Adipocyte (in vitro differentiated cells): ENCODE results near the gene PRKAG3.
"Not testable (repeated sequence)": the region's sequence is repeated elsewhere in the genome, so short reads cannot be mapped to it uniquely, and the experiment has no call there.

ENCODE experiments used
- DNase-seq: peaks from one replicate; pipeline ENCODE4 v3.0.0-alpha.2; 2015; ENCODE audit warnings: low read depth
- H3K27me3 ChIP-seq: replicated peaks from 2 replicates; pipeline ENCODE4 v1.7.0; 2013; ENCODE audit warnings: mild to moderate bottlenecking, low read length, moderate library complexity; ENCODE audit not compliant: control insufficient read depth, insufficient read depth
- H3K36me3 ChIP-seq: 2 replicates; pipeline ENCODE4 v1.7.0; 2013; ENCODE audit warnings: low read length, mild to moderate bottlenecking, moderate library complexity; ENCODE audit not compliant: control insufficient read depth, insufficient read depth, severe bottlenecking
- H3K4me1 ChIP-seq: 2 replicates; pipeline ENCODE4 v1.7.0; 2013; ENCODE audit warnings: mild to moderate bottlenecking, low read length, moderate library complexity; ENCODE audit not compliant: control insufficient read depth, insufficient read depth
- H3K4me3 ChIP-seq: 2 replicates; pipeline ENCODE4 v1.7.0; 2013; ENCODE audit warnings: mild to moderate bottlenecking, low read length, moderate library complexity
- H3K9ac ChIP-seq: 2 replicates; pipeline ENCODE4 v1.7.0; 2013; ENCODE audit warnings: mild to moderate bottlenecking, low read length, moderate library complexity
- H3K9me3 ChIP-seq: 2 replicates; pipeline ENCODE4 v1.7.0; 2013; ENCODE audit warnings: mild to moderate bottlenecking, low read length, moderate library complexity; ENCODE audit not compliant: control insufficient read depth

Gene PRKAG3

DNA sequence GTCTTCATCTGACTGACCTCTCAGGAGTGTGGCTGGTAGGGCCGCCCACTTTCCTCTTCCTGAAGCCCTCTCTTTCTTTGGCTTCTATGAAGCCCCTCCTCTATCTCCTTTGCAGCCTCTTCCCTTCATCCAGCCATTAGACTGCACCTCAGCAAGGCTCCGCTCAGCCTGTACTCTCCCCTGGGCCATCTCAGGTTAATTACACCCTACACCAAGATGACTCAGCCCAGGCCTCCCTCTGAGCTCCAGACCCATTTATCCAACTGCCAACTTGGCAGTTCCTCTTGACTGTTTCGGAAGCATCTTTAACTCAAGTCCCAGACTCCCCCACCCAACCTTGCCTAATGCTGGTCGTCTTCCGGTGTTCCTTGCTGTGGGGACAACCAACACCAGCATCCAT is 22.2 kb upstream of the PRKAG3 start:
- no peaks in the 10 kb centered on the region for H3K36me3 ChIP-seq

DNA sequence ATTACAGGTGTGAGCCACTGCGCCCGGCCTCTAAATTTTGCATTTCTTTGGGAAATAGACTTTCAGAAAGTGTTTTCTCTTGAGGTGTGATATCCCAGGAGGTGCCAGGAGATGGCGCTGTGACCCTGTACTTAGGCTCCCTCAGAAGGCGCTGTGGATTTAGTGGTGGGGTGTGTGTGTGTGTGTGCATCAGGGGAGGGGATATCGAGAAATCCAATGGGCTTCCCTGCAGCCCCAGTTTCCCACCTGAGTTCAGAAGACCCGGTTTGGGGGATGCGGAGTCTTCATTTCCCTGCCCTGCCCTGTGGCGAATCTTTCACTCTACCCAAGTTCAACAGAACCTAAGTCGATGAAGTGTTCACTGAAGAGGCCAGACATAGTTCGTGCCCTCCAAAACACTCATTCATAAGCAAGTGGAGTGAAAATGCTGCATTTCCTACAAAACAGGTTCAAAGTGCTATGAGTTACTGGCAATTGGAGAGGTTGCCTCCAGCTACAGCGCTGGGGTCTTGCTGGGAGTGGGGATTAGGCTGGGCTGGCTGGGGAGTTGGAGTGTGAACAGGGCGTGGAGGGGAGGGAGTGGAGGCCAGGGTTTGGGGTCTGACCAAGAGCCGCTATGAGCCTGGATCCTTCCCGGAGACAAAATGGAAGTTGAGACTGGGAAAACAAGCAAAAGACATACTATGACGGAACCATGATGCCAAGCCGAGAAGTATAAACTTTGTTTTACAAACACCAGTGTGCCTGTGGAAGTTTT is 21.5 kb upstream of the PRKAG3 start:
- H3K9me3 ChIP-seq, result no peaks in the 10 kb centered on the region
- peaks cover 43% of the 10 kb centered on the region for H3K27me3 ChIP-seq
- no peak overlapping the region for H3K4me3 ChIP-seq
- peak; percentile 74 for DNase-seq
- H3K36me3 ChIP-seq, result no peaks in the 10 kb centered on the region
- no peaks in the 10 kb centered on the region for H3K4me1 ChIP-seq
- no peak overlapping the region for H3K9ac ChIP-seq

More for the DNA sequence above, 22.2 kb upstream of the PRKAG3 start:
- Histone ChIP-seq H3K9ac (no peak overlapping the region), H3K9me3 (no peaks in the 10 kb centered on the region), H3K4me1 (no peaks in the 10 kb centered on the region), H3K27me3 (peaks cover 50% of the 10 kb centered on the region), H3K4me3 (no peak overlapping the region)
- DNase-seq, result peak; percentile 33

DNA sequence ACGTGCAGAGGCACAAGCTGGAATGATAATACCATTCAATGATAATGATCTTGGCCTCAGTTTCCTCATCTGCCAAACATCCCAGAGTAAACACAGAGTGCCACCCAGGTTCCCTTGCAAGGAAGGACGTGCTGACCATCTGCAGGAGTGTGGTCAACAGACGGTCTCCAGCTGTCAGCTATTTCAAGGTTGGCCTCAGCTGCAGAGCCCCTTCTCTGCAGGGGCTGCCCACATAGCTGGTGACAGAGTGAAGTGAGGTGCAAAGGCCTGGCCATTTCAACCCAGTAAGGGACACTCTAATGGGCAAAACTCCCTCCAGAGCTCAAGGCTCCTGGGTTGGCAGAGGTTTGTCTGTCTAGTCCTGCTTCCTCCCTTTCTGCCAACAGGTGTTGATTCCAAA is 19.7 kb upstream of the PRKAG3 start:
- H3K4me3 ChIP-seq, result no peak overlapping the region
- H3K27me3 ChIP-seq, result peaks cover 31% of the 10 kb centered on the region
- H3K9me3 ChIP-seq, result no peaks in the 10 kb centered on the region
- no peaks in the 10 kb centered on the region for H3K4me1 ChIP-seq
- DNase-seq, result no peak
- H3K36me3 ChIP-seq, result no peaks in the 10 kb centered on the region
- H3K9ac ChIP-seq, result no peak overlapping the region

DNA sequence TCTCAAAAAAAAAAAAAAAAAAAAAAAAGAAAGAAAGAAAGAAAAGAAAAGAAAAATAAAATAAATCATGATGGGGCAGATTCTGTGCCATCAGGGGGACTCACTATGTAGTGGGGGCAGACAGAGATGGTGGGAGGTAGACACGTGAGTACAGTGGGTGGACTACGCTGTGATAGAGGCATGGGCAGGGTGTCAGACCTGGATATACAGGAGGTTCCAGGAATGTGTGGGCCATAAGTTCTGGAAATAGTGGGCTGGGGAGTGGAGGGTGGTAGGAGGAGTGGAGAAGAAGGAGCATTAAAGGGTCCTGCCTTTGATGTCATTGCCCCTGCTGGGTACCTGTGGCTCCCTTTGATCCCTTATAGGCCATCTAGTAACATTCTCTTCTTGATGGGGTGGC is 19.2 kb upstream of the PRKAG3 start:
- no peaks in the 10 kb centered on the region for H3K36me3 ChIP-seq
- peaks cover 26% of the 10 kb centered on the region for H3K27me3 ChIP-seq
- no peak for DNase-seq
- H3K4me3 ChIP-seq, result no peak overlapping the region
- no peaks in the 10 kb centered on the region for H3K9me3 ChIP-seq
- H3K4me1 ChIP-seq, result no peaks in the 10 kb centered on the region
- no peak overlapping the region for H3K9ac ChIP-seq

DNA sequence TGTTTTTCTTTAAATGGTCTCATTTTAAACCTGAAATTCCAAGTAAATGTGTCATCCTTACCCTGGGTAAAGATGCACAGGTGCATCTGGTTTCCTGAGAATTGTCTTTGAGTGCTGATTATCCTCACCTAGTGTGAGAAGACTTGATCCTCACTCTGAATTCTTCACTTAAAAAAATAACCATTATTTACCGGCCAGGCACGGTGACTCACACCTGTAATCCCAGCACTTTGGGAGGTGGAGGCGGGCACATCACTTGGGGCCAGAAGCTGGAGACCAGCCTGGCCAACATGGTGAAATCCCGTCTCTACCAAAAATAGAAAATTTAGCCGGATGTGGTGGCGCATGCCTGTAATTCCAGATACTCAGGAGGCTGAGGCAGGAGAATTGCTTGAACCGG is 18.1 kb upstream of the PRKAG3 start:
- no peaks in the 10 kb centered on the region for H3K4me1 ChIP-seq
- H3K36me3 ChIP-seq, result no peaks in the 10 kb centered on the region
- H3K4me3 ChIP-seq, result no peak overlapping the region
- no peak overlapping the region for H3K9ac ChIP-seq
- H3K9me3 ChIP-seq, result no peaks in the 10 kb centered on the region
- H3K27me3 ChIP-seq, result peaks cover 15% of the 10 kb centered on the region
- DNase-seq, result no peak

DNA sequence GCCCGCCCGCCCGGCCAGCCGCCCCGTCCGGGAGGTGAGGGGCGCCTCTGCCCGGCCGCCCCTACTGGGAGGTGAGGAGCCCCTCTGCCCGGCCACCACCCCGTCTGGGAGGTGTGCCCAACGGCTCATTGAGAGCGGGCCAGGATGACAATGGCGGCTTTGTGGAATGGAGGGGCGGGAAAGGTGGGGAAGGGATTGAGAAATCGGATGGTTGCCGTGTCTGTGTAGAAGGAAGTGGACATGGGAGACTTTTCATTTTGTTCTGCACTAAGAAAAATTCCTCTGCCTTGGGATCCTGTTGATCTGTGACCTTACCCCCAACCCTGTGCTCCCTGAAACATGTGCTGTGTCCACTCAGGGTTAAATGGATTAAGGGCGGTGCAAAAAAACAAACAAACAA is 15.4 kb upstream of the PRKAG3 start:
- not testable (repeated sequence) for H3K27me3 ChIP-seq, DNase-seq, H3K9me3 ChIP-seq, H3K9ac ChIP-seq, H3K4me3 ChIP-seq, H3K36me3 ChIP-seq, H3K4me1 ChIP-seq

DNA sequence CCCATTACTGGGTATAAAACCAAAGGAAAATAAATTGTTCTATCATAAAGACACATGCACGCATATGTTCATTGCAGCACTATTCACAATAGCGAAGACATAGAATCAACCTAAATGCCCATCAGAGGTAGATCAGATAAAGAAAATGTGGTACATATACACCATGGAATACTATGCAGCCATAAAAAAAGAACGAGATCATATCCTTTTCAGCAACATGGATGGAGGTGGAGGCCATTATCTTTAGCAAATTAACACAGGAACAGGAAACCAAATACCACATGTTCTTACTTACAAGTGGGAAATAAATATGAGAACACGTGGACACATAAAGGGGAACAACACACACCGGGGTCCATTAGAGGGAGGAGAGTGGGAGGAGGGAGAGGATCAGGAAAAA is 12.7 kb upstream of the PRKAG3 start:
- H3K4me1 ChIP-seq, DNase-seq, H3K4me3 ChIP-seq, H3K27me3 ChIP-seq, H3K9me3 ChIP-seq, H3K9ac ChIP-seq, H3K36me3 ChIP-seq: not testable (repeated sequence)

DNA sequence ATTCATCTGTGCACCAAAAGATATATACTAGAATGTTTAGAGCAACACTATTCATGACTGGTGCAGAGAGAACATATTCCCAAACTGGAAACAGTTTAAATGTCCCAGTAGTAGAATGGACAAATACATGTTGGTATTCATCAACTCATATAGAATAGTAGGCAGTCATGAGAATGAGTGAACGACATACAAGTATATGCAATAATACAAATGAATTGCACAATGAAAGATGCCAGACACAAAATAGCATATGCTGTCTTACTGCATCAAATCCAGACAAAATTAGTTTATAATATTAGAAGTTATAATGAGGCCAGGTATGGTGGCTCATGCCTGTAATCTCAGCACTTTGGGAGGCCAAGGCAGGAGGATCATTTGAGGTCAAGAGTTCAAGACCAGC is 8.3 kb upstream of the PRKAG3 start:
- H3K9ac ChIP-seq, result no peak overlapping the region
- peaks cover 12% of the 10 kb centered on the region for H3K4me1 ChIP-seq
- H3K9me3 ChIP-seq, result peaks cover 17% of the 10 kb centered on the region
- DNase-seq, result no peak
- no peaks in the 10 kb centered on the region for H3K36me3 ChIP-seq
- peak overlapping the region; percentile 45 for H3K4me3 ChIP-seq
- H3K27me3 ChIP-seq, result peaks cover 3% of the 10 kb centered on the region

DNA sequence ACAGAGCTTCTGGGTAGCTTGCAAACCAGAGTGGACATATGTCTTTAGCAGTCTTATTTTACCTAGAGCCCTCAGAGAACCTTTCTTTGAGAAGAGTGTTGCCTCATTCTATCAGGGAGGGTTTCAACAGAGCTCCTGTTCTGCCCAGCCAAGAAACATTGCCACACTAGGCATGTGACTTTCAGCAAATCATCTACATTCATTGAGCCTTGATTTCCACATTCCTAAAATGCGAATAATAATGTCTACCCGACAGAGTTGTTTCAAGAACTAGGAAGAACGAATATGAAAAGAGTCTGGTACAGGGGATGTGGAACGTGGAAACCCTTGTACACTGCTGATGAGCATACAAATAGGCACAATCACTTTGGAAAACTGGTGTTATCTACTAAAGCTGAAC is 7.8 kb upstream of the PRKAG3 start:
- Histone ChIP-seq H3K27me3 (peaks cover 3% of the 10 kb centered on the region), H3K4me1 (peaks cover 12% of the 10 kb centered on the region), H3K4me3 (peak overlapping the region; percentile 45), H3K9ac (peak overlapping the region; percentile 1), H3K9me3 (peaks cover 17% of the 10 kb centered on the region), H3K36me3 (no peaks in the 10 kb centered on the region)
- DNase-seq, result peak; percentile 87

DNA sequence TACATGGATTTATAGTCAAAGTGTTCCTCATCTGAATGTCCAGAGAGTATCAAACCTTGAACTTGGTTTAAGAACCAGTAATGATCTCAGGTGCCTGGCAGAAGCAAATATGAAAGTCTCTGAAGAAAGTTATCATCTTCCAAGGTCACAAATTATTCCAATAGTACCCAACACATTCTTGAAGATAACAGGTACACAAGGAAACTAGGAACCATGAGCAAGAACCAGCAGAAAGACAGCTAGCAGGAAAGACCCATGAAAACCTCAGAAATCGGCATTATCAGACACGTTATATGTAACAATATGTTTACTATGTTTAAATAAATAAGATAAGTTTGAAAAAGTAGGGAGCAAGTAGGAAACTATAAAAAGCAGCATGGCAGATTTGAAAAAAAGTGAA is 5.9 kb upstream of the PRKAG3 start:
- H3K4me3 ChIP-seq, result no peak overlapping the region
- no peaks in the 10 kb centered on the region for H3K36me3 ChIP-seq
- H3K9me3 ChIP-seq, result peaks cover 17% of the 10 kb centered on the region
- peaks cover 20% of the 10 kb centered on the region for H3K4me1 ChIP-seq
- H3K9ac ChIP-seq, result no peak overlapping the region
- peaks cover 3% of the 10 kb centered on the region for H3K27me3 ChIP-seq
- no peak for DNase-seq

DNA sequence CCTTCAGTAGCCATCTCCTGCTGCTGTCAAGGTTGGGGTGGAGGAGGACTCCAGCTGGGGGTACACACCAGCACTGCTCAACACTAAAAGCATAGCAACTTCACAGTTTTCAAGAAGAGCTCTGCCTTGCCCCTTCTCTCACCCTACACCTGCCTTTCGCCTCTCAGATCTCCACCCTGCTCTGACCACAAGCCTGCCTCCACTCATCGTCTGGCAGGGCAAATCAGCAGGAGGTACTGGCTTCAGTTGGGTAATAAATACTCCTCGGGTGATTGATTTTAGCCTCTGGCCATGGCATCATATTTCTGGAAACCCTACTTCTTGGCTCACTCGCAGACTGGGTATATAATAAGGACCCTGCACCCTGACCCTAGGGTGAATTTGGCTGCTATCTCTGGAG is 3.1 kb upstream of the PRKAG3 start:
- H3K36me3 ChIP-seq, result no peaks in the 10 kb centered on the region
- H3K4me3 ChIP-seq, result no peak overlapping the region
- peaks cover 31% of the 10 kb centered on the region for H3K4me1 ChIP-seq
- H3K9ac ChIP-seq, result no peak overlapping the region
- peaks cover 3% of the 10 kb centered on the region for H3K27me3 ChIP-seq
- H3K9me3 ChIP-seq, result peaks cover 10% of the 10 kb centered on the region
- DNase-seq, result no peak

DNA sequence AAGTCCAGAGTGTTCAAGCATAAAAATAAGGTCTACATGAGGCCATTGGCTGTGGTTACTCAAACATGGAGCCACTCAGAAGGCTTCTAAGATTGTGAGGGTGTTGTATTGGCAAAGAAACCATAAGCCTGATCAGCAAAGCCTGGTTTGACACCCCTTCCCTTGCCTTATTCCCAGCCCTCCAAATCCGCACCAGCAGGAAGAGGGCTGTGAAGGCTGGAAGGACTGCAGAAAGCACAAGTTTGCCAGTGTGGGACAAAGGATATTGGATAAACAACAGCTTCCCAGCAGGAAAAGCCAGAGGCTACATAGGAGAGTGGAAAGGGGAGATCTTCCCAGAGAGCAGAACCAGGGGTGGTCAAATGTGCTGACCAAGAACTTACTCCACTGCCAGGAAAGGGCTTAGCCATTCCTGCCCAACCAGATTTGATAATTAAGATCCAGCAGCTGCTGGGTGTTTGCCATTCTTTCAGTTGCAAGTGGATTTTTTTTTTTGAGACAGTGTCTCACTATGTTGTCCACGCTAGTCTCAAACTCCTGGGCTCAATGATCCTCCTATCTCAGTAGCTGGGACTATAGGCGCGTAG is 1.5 kb upstream of the PRKAG3 start:
- no peak for DNase-seq
- Histone ChIP-seq H3K4me3 (no peak overlapping the region), H3K27me3 (peaks cover 3% of the 10 kb centered on the region), H3K36me3 (no peaks in the 10 kb centered on the region), H3K4me1 (peaks cover 22% of the 10 kb centered on the region), H3K9ac (no peak overlapping the region), H3K9me3 (peaks cover 10% of the 10 kb centered on the region)
